GM23338 (cell line): ENCODE measurements around the gene PCNT. TPM values are rescaled to one million over a fixed set of nuclear protein-coding genes. Genes with fewer than 3 reads are reported as not detected.
A peak's percentile ranks its signal among the peaks of the same experiment; 100 is the strongest.

Experiments used
- ATAC-seq: fragments of 200-7000 bp; cut with Tn5 transposase; 3 replicates; pipeline ENCODE4 v1.9.1; 2020
- DNase-seq: peaks from one replicate; pipeline ENCODE4 v3.0.0-alpha.2; 2015; ENCODE audit warnings: low spot score
- H2AFZ ChIP-seq: fragments of 200-600 bp; sonication (generic); 2 replicates; pipeline ENCODE4 v1.8.0; 2016; ENCODE audit warnings: antibody characterized with exemption, mild to moderate bottlenecking, moderate library complexity
- H3F3A ChIP-seq: fragments of 200-600 bp; sonication (generic); replicated peaks from 2 replicates; pipeline ENCODE4 v1.8.0; 2017; ENCODE audit warnings: antibody characterized with exemption, mixed run types, low read depth
- H3K27ac ChIP-seq: fragments of 200-600 bp; sonication (generic); 2 replicates; pipeline ENCODE4 v1.6.1; 2016; ENCODE audit warnings: low read depth
- H3K27me3 ChIP-seq: fragments of 200-600 bp; sonication (generic); 2 replicates; pipeline ENCODE4 v1.8.0; 2016; ENCODE audit warnings: mild to moderate bottlenecking, mixed run types, moderate library complexity; ENCODE audit not compliant: insufficient read depth
- H3K36me3 ChIP-seq: fragments of 200-600 bp; sonication (generic); 2 replicates; pipeline ENCODE4 v1.8.0; 2016; ENCODE audit warnings: mild to moderate bottlenecking; ENCODE audit not compliant: insufficient read depth
- H3K4me1 ChIP-seq: fragments of 200-600 bp; sonication (generic); 2 replicates; pipeline ENCODE4 v1.8.0; 2016; ENCODE audit warnings: mild to moderate bottlenecking, moderate library complexity; ENCODE audit not compliant: insufficient read depth
- H3K4me2 ChIP-seq: fragments of 200-600 bp; sonication (generic); 2 replicates; pipeline ENCODE4 v1.7.1; 2017; ENCODE audit warnings: mixed run types
- H3K4me3 ChIP-seq: fragments of 200-600 bp; sonication (generic); 2 replicates; pipeline ENCODE4 v1.6.1; 2016; ENCODE audit warnings: mixed run types
- H3K79me2 ChIP-seq: fragments of 200-600 bp; sonication (generic); replicated peaks from 2 replicates; pipeline ENCODE4 v1.8.0; 2017; ENCODE audit warnings: mild to moderate bottlenecking; ENCODE audit not compliant: insufficient read depth
- H3K9me2 ChIP-seq: fragments of 200-600 bp; sonication (generic); 2 replicates; pipeline ENCODE4 v1.8.0; 2017; ENCODE audit not compliant: insufficient read depth
- H4K20me1 ChIP-seq: fragments of 200-600 bp; sonication (generic); replicated peaks from 2 replicates; pipeline ENCODE4 v1.8.0; 2017; ENCODE audit warnings: mild to moderate bottlenecking; ENCODE audit not compliant: insufficient read depth
- H3K27ac Mint-ChIP-seq: 2 replicates; pipeline ENCODE4 v1.8.0; 2020; ENCODE audit warnings: inconsistent platforms, mild to moderate bottlenecking, moderate library complexity, mixed read lengths
- H3K27me3 Mint-ChIP-seq: 3 replicates; pipeline ENCODE4 v1.8.0; 2022; ENCODE audit warnings: low read depth, mild to moderate bottlenecking, moderate library complexity, mixed read lengths, inconsistent platforms; ENCODE audit not compliant: insufficient read depth, poor library complexity
- H3K36me3 Mint-ChIP-seq: 3 replicates; pipeline ENCODE4 v1.8.0; 2021; ENCODE audit warnings: low read depth, mild to moderate bottlenecking, inconsistent platforms, moderate library complexity, mixed read lengths
- H3K4me1 Mint-ChIP-seq: 3 replicates; pipeline ENCODE4 v1.8.0; 2020; ENCODE audit warnings: mild to moderate bottlenecking, inconsistent platforms, mixed read lengths
- H3K4me3 Mint-ChIP-seq: 3 replicates; pipeline ENCODE4 v1.8.0; 2021; ENCODE audit warnings: moderate library complexity, mild to moderate bottlenecking, inconsistent platforms, mixed read lengths
- H3K9me3 Mint-ChIP-seq: 3 replicates; pipeline ENCODE4 v1.8.0; 2020; ENCODE audit warnings: moderate library complexity, mild to moderate bottlenecking, inconsistent platforms, mixed read lengths
- JUNB ChIP-seq: IDR thresholded peaks from one replicate; pipeline ENCODE4 v1.6.1; 2016; ENCODE audit warnings: antibody characterized with exemption; ENCODE audit not compliant: unreplicated experiment
- POLR2AphosphoS5 ChIP-seq: IDR thresholded peaks from 2 replicates; pipeline ENCODE4 v1.6.1; 2016; ENCODE audit warnings: antibody characterized with exemption, low read depth
- ZNF462 ChIP-seq: fragments of 250-450 bp; sonication (Bioruptor Pico); IDR thresholded peaks from 2 replicates; pipeline ENCODE4 v1.5.0; 2020; ENCODE audit warnings: mild to moderate bottlenecking, moderate library complexity
- polyA plus RNA-seq: library from polyadenylated mRNA; unstranded; fragments of >200 nt; fragmentation: Nextera tagmentation; extraction: Ambion mirVana; gene quantifications from 2 replicates; pipeline ENCODE4 v1.2.1, GENCODE V29; 2016
- total RNA-seq: library from RNA; depleted of rRNA; stranded (reverse); fragments of >200 nt; shearing (Covaris generic); gene quantifications from 2 replicates; pipeline ENCODE4 v1.2.3, GENCODE V29; 2014
- TF ChIP-seq, protein P1 (sequence below): IDR thresholded peaks from one replicate; pipeline ENCODE4 v1.6.1; 2018; ENCODE audit warnings: antibody characterized with exemption; ENCODE audit not compliant: unreplicated experiment

PCNT gene
- total and polyA plus RNA-seq, 2 experiments from 2014 or later: 39.6 to 46.1 TPM

- peak overlapping the region; percentile 70; the same call in 1 of the 2 replicates for H3K27ac ChIP-seq
Observed at GRCh38 chr21:46423546-46424038, 99.6 kb downstream of the PCNT start.

More at GRCh38 chr21:46423546-46424038, 99.6 kb downstream of the PCNT start:
- Mint-ChIP-seq H3K4me1 (peaks cover 31% of the 10 kb centered on the region), H3K27me3 (peaks cover 15% of the 10 kb centered on the region), H3K27ac (peak overlapping the region; percentile 74; the same call in 1 of the 2 replicates), H3K36me3 (peaks cover 48% of the 10 kb centered on the region), H3K9me3 (no peaks in the 10 kb centered on the region; the same call in 2 of the 3 replicates), H3K4me3 (no peak overlapping the region)
- no peak for ATAC-seq
- Histone ChIP-seq H3K79me2 (no peaks in the 10 kb centered on the region), H3F3A (0 out of 2 replicates have a peak, but pooled peaks cover 6% of the 10 kb centered on the region), H3K9me2 (no peaks in the 10 kb centered on the region), H3K27me3 (no peaks in the 10 kb centered on the region), H3K4me1 (peaks cover 13% of the 10 kb centered on the region), H2AFZ (no peak overlapping the region), H3K4me2 (peak overlapping the region; percentile 61; the same call in 1 of the 2 replicates), H4K20me1 (no peaks in the 10 kb centered on the region), H3K4me3 (no peak overlapping the region), H3K36me3 (peaks cover 6% of the 10 kb centered on the region)
- TF ChIP-seq ZNF462 (no peak), POLR2AphosphoS5 (no peak), JUNB (no peak)
- TF ChIP-seq, protein P1, sequence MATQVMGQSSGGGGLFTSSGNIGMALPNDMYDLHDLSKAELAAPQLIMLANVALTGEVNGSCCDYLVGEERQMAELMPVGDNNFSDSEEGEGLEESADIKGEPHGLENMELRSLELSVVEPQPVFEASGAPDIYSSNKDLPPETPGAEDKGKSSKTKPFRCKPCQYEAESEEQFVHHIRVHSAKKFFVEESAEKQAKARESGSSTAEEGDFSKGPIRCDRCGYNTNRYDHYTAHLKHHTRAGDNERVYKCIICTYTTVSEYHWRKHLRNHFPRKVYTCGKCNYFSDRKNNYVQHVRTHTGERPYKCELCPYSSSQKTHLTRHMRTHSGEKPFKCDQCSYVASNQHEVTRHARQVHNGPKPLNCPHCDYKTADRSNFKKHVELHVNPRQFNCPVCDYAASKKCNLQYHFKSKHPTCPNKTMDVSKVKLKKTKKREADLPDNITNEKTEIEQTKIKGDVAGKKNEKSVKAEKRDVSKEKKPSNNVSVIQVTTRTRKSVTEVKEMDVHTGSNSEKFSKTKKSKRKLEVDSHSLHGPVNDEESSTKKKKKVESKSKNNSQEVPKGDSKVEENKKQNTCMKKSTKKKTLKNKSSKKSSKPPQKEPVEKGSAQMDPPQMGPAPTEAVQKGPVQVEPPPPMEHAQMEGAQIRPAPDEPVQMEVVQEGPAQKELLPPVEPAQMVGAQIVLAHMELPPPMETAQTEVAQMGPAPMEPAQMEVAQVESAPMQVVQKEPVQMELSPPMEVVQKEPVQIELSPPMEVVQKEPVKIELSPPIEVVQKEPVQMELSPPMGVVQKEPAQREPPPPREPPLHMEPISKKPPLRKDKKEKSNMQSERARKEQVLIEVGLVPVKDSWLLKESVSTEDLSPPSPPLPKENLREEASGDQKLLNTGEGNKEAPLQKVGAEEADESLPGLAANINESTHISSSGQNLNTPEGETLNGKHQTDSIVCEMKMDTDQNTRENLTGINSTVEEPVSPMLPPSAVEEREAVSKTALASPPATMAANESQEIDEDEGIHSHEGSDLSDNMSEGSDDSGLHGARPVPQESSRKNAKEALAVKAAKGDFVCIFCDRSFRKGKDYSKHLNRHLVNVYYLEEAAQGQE: no peak
- DNase-seq: peak; percentile 76
